GM19193 (cell line): ENCODE measurements around the gene NXN.

Source experiments
- POLR2A ChIP-seq: IDR thresholded peaks from 4 replicates; pipeline ENCODE4 v1.6.1; 2011; ENCODE audit not compliant: insufficient read depth, insufficient read length; ENCODE audit errors: extremely low read depth

Gene NXN

DNA sequence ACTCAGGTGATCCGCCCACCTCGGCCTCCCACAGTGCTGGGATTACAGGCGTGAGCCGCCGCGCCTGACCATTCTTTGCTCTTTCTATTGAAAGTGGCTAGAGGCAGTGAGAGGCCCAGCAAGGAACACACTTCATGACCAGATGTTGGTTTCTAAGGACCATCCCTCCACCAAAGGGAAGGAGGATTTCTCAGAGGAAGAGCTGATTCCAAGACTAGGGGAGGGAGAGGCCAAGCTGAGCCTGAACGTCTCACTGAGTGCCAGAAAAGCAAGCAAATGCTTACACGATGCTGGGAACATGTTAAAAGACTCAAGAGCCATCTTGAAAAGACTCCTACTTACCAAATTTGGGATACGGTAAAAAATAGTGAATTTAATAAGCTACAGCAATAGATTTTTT, 118.2 kb downstream of the NXN start:
- no peak for TF ChIP-seq POLR2A

DNA sequence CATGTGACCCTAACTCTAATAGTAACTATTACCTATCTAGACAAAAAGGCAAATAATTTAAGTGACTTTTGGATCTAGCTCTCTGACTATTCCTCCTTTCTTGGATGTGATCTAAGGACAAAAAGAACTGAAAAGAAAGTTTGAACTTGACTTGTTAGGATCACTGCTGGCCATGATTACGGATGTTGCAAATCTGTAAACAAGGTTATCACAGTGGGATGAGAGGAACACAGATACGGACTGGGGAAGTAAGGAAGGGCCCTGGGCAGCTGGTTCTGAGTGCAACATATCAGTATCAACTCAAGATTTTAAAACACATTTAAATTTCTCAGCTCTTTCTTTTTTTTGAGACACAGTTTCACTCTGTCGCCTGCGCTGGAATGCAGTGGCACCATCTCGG, 118.8 kb downstream of the NXN start:
- no peak for TF ChIP-seq POLR2A

DNA sequence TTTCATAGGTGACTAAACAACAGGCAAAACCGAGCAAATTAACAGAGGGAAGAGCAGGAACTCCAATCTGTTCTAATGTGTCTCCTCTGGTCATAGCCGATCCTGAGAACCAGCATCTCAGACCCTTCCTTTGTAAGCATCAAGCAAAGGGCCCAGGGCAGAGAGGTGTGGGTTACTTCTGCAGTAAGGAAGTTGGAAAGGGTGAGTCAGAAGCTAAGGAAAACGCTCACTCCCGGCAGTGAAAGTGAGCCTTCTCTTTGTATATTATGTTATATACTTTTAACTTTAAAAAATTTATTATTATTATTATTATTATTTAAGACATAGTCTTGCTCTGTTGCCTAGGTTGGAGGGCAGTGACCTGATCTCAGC, 119.8 kb downstream of the NXN start:
- no peak for TF ChIP-seq POLR2A

DNA sequence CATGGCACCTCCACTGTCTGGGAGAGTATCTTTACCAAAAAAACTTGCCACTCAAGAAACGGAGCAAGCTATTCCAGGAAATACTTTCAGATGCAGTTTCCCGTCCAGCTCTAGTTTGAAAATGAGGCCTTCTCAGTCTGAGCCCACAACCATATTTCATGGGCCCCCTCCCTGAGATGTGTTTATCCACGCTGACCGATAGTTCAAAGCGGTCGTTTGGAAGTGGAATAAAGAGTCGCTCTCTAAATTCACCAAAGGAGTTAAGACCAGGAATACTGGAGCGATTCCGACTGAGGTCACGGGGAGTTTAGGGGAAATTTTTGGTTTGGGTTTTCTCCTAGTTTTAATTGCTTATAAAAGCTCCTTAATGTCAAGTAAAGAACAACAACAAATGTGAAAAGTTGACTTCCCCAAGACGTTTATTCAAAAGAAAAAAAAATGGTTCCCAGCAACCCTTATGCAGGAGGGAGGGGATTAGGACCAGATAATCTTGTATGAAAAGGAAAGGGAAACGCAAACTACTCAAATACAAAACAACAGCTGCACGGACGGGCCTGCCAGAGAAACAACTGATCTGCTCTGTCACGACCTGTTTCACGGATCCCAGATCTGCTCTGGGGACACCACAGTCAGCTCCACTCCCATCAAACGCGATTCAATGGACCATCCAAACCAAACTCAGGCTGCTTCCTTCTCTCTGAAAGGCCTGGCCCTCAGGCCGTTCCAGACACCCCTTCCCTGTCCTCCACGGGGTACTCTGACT, 120.3 kb downstream of the NXN start:
- no peak for TF ChIP-seq POLR2A

DNA sequence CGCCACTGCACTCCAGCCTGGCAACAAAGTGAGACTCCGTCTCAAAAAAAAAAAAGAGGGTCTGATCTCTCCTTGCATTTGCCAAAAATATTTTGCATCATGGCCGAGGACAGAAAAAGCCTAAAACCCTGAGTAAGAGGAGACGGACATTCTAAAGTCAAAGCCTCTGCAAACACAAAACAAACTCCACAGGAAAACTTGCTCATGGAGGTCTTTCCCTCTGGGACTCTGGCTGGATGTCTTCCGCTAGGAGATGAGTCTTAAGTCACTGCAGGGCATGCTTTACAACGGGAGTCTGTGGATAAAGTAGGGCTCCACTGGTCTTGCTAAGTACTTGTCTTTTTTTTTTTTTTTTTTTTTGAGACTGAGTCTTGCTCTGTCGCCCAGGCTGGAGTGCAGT, 123.4 kb downstream of the NXN start:
- TF ChIP-seq POLR2A: no peak

DNA sequence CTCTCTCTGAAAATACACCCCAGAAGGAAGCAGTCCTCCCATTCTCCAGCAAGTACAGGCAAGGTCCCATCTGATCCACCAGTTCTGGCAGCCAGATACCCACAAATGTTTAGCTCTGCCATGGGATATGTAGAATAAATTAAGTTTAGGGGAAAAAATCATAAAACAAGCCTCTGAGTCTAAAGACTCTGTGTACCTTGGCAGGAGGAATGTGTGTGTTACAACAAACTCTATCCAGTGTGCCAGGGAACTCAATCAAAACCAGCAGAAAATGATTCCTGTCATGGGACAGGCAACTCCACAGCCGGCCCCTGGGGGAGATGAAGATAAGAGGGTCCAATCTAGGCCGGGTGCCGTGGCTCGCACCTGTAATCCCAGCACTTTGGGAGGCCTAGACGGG, 124.0 kb downstream of the NXN start:
- no peak for TF ChIP-seq POLR2A

DNA sequence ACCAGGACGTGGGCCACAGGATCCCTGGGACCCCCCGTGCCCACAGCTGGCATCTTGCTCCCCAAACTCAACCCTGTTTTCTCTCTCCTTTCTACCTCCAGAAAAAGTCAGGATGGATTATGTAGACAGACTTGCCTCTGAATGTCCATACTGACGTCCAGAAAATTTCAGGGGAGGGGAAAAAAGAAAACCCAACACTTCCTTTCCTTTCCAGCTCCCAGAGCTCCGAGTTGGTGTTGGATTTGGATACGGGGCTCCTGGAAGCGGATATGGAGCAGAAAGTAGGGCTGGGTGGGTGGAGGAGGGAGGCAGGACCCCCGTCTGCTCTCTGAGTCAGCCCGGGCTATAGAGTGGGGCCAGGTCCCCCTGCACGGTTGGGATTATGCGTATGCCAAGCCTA, 127.2 kb downstream of the NXN start:
- no peak for TF ChIP-seq POLR2A

DNA sequence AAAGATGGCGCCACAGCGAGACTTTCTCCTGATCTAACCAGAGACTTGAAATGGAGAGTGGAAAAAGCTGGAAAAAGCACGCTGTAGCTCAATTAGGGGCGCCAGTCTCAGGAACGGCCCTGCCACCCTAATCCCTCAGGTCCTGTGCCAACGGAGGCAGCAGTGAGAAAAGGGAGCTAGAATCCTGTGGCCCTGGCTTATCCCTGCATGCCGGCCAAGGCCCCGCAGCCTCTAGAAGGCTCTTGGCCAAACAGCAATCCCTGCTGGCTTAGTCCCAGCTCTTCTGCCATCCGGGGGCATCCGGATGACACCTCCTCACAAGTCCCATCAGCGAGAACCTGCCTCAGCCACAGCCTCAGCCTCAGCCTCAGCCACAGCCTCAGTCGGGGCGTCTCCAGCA, 127.7 kb downstream of the NXN start:
- no peak for TF ChIP-seq POLR2A

DNA sequence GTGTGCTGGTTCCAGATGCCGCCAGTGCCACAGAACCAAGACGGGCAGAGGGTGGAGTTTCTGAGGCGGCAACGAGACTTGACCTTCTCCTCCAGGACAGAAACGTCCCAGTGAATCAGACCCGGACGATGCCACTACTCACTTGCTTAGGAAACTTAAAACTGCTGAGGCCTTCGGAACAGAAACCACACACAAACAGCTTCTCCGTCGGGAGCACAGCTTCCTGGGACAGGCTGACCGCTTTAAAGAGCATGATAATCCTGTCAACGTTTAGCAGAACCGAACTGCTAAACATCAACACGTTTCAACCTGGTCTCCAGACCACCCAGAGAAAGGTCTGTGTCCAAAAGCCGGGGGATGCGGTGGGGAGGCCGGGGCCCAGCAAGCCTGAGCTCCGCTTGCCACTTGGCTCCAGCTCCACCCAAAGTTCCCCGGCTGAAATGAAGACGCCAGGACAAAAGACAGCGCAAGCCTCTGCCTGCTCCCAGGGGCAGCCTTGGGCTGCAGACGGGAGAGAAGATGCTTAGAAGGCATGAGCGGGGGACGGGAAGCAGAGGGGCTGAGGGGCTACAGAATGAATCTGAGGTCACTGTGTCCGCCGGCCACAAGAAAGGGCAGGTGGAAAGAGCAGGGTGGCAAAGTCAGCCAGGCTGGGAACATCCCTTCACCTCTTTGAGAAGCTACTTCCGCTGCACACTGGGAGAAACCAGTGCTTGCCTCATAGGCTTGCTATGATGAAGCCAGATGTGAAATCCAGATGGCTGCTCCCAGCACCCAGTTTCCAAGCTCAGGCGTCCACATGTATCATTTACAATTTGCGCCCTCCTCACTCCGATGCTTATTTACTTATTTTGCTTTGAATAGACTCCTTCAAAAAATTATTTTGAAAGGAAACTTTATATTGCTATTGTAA, 128.5 kb downstream of the NXN start:
- no peak for TF ChIP-seq POLR2A

DNA sequence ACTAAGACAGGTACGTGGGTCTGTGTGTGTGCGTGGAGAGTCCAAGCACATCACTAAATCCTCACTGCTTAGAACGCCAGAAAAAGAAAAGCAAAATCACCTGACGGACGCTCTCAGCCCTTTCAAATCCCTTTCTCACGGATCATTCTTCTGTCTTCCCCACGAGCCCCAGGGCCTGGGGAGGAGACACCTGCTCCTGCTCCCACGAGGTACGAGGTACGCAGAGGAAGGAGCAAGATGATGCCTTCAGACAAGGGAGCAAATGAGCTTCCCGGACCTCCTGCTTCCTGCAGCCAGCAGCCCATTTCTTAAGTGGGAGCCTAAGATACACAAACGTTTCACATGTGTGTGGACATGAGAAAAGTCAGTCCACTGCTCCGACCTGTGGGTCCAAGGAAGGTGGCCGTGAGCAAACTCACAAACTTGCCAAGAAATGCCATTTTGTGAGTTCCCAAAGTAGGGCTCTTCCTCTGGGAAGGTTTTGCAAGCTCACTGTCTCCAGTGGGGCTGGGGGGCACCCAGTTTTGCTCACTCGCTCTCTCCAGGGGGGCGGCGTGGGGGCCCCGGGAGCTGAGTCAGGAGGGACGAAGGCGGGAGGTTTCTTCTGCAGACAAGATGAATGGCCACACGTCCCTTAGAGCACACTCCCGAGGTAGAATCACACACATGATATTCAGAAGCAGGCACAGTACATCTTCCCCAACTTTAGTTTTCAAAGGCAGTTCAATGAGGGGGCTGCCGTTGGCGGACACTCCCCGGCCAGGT, 129.3 kb downstream of the NXN start:
- no peak for TF ChIP-seq POLR2A

DNA sequence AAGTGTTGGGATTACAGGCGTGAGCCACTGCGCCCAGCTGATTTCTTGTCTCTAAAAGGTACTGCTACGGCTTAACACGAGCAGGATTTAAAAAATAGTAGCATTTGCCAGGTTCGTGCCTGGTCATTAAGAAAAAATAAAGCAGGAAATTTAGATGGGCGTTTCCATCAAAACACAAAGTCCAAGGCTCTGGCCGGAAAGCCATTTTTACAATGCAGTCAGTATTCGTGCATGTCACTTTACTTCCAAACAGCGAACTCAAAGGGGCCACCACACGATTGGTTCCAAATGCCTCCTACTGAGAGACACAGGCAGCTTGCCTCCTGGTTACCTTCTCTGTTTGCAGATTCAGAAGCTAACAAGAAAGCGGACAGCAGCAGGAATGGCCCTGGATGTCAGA, 131.2 kb downstream of the NXN start:
- no peak for TF ChIP-seq POLR2A

DNA sequence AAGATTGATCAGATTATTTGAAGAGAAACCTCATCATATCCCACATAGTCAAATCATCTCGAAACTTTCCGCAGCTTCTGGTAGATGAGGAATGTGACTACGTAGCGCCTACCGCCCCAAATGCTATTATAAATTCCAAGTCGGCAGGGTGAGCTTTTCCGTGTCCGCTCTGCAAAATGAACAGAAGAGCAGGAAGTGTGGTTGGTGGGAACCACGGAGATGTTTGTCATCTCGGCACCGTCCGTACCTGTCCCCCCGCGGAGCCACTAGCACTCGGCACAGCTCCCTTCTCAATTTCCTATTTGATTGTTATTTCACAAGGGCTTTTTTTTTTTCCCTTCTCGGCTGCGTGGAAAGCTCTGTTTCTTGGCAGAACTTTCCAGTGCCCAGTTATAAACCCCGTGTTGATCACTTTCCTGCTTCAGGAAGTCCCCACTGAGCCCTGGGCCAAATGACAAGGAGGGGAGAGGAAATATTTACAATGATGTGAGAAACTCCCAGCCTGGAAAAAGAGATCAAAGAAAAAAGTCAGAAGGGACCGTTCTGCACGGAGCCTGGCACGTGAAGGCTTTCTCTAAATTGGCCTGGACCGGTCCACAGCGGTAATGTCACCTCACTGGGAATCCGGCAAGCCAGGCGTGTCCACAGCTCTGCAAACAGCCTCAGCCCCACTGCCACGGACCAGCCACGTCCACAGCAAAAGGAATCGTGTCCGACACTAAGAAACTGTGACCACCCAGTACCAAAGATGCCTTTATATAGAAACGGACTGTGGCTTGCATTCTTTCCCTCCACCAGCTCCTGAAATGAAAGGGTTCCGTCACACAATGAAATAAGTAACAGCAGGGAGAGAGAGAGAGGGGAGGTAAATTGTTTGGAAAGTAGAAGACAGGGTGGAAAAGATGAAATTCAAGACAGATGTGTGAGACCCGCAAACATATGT, 132.4 kb downstream of the NXN start:
- no peak for TF ChIP-seq POLR2A

DNA sequence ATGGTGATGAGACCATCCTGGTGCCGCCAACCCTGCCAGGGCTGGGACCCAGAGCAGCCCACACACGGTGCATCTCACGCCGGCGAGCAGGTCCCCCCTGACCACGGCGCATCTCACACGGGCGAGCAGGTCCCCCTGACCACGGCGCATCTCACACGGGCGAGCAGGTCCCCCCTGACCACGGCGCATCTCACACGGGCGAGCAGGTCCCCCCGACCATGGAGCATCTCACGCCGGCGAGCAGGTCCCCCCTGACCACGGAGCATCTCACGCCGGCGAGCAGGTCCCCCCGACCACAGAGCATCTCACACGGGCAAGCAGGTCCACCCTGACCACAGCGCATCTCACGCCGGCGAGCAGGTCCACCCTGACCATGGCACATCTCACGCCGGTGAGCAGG, 138.3 kb downstream of the NXN start:
- no peak for TF ChIP-seq POLR2A

DNA sequence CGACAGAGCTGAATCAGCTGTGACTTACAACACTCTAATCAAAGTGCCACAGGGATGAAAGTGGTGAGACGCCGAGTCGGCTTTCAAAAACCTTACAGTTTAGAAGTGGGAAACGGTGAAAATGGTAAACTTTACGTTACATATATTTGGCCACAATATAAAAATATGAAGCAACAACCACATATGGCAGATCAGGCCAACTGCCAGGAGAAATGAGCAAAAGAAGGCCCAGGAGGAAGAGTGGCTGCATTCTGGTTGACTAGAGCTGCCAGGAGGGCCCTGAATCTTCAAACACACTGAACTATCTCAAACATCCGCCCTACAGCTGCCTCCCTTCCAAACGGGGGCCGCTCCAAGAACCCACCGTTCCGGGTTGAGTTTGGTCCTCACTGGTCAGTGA, 141.1 kb downstream of the NXN start:
- no peak for TF ChIP-seq POLR2A

DNA sequence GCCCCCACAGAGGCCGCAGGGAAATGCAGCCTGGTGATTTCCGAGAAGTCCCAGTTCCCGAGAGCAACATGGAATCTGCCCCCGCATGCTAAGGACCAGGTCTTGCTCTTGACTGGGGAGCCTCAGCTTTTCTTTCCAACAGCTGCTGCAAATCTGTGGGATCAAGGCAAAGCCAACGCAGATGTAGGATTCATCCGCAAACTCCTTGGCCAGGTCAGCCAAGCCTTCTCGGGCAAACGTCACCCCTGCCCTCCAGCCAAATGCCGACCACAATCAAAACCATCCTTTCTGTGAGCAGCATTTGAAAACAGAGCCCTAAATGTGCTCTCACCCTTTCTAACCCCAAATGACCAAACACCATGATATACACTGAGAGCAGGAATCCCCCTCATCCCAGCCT, 143.4 kb downstream of the NXN start:
- TF ChIP-seq POLR2A: no peak

DNA sequence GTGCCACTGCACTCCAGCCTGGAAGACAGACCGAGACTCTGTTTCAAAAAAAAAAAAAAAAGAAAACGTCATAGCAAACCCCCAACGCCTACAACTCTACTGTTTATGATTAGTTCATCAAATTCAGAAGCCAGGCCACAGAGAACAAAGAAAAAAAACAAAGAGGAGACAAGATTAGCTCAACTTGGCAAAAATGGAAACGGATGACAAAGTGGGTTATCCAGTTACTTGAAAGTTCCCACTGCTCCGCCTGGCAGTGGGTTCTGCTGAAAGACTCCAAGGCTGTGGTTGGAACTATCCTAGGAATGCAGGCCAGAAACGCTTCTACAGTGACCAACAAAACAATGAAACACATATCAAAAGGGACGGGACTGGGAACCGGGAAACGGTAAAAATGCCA, 144.3 kb downstream of the NXN start:
- TF ChIP-seq POLR2A: no peak
